Sigmoid colon (tissue), 7 donors: ENCODE results near the gene S100P. TPM values are rescaled to one million over a fixed set of nuclear protein-coding genes. Genes with fewer than 3 reads are reported as not detected.

Source experiments
- DNase-seq: peaks from one replicate; pipeline ENCODE4 v3.0.0-alpha.2; 2019
- H3K27ac ChIP-seq, 4 donors: fragments of 200-600 bp; sonication (generic); one replicate each; pipeline ENCODE4 v1.5.1; 2016 to 2019; ENCODE audit warnings: mild to moderate bottlenecking in 1 of 4
- H3K27me3 ChIP-seq, 3 donors: fragments of 200-600 bp; sonication (generic); one replicate each; pipeline ENCODE4 v1.5.1; 2019; ENCODE audit warnings: mild to moderate bottlenecking in 1 of 3
- H3K36me3 ChIP-seq, 4 donors: fragments of 200-600 bp; sonication (generic); one replicate each; pipeline ENCODE4 v1.5.1; 2016 to 2019
- H3K4me1 ChIP-seq, 4 donors: fragments of 200-600 bp; sonication (generic); one replicate each; pipeline ENCODE4 v1.5.1; 2017 to 2019
- H3K4me3 ChIP-seq, 4 donors: fragments of 200-600 bp; sonication (generic); one replicate each; pipeline ENCODE4 v1.5.1; 2017 to 2019; ENCODE audit warnings: mild to moderate bottlenecking in 2 of 4, moderate library complexity in 1 of 4
- H3K9me3 ChIP-seq, 4 donors: fragments of 200-600 bp in 3 of 4; sonication (generic) in 3 of 4; one replicate each; pipeline versions ENCODE4 v1.5.1 to v1.6.1; 2013 to 2019
- CTCF ChIP-seq, 4 experiments: fragments of 450-650 bp in 3 of 4; fragments of 200-600 bp in 1 of 4; IDR thresholded peaks; one replicate each; pipeline ENCODE4 v1.5.1; 2016 to 2019; ENCODE audit warnings: antibody characterized with exemption in 4 of 4, mild to moderate bottlenecking in 3 of 4, moderate library complexity in 2 of 4
- EP300 ChIP-seq, 4 donors: sonication (generic); formaldehyde crosslinking; IDR thresholded peaks; one replicate each; pipeline ENCODE4 v1.6.1; 2017; ENCODE audit warnings: antibody characterized with exemption in 4 of 4
- POLR2A ChIP-seq, 2 donors: fragments of 450-650 bp; IDR thresholded peaks; one replicate each; pipeline ENCODE4 v1.6.1; 2016; ENCODE audit warnings: antibody characterized with exemption in 2 of 2, mild to moderate bottlenecking in 2 of 2, moderate library complexity in 2 of 2
- POLR2AphosphoS5 ChIP-seq, 4 donors: sonication (generic); formaldehyde crosslinking; IDR thresholded peaks; one replicate each; pipeline ENCODE4 v1.6.1; 2017; ENCODE audit warnings: antibody characterized with exemption in 4 of 4
- WGBS, 2 donors: extraction: QIAGEN DNeasy Blood & Tissue Kit; methylation state at CpG; one replicate each; pipeline ENCODE4 v1.1.7; 2013; 5-methylcytosine and 5-hydroxymethylcytosine counted together
- intact Hi-C: fragments of 100-400 bp; cut with DNase I; formaldehyde crosslinking; loops from one replicate; pipeline ENCODE4 v1.15.1; 2023
- polyA plus RNA-seq, 3 donors: library from polyadenylated mRNA; stranded (reverse); fragments of 200-250 nt; gene quantifications; one replicate each; pipeline ENCODE4 v1.2.3, GENCODE V29; 2013
- total RNA-seq, 4 donors: library from RNA; depleted of rRNA; stranded (reverse); fragments of >200 nt; gene quantifications; one replicate each; pipeline ENCODE4 v1.1.0, GENCODE V29; 2016
- donor health status: healthy with polysubstance abuse.
- donor health status: Bipolar disorder and iron deficiency.
- donor health status: healthy.

The S100P gene
- total and polyA plus RNA-seq, 7 donors = 0.41 to 488 (median 253) TPM; not detected in 3

- no peak for DNase-seq
- Histone ChIP-seq H3K4me1 (peaks cover 0 to 34% (median 28%) of the 10 kb centered on the region in 4 donors), H3K9me3 (no peaks in the 10 kb centered on the region), H3K36me3 (no peaks in the 10 kb centered on the region), H3K4me3 (no peak overlapping the region), H3K27ac (no peak overlapping the region), H3K27me3 (no peaks in the 10 kb centered on the region)
- no peak for TF ChIP-seq POLR2AphosphoS5 (IDR thresholded peaks at IDR 0.05)
- no peak for TF ChIP-seq POLR2A (IDR thresholded peaks at IDR 0.05)
- TF ChIP-seq CTCF (IDR thresholded peaks at IDR 0.05) = no peak
- no peak for TF ChIP-seq EP300 (IDR thresholded peaks at IDR 0.05)
- WGBS, 2 donors = 54 to 80% methylated on average over 8 of the region's 8 CpGs
- intact Hi-C loops = loop anchor here (1.0 to 10.0 kb wide), 5 partner anchors 147 to 351 kb away; partner anchors contain the start of gene TADA2B
Measured at GRCh38 chr4:6719611-6720179, 26.0 kb downstream of the S100P start.

GRCh38 chr4:6720202-6720699 is 26.6 kb downstream of the S100P start:
- H3K9me3 ChIP-seq = no peaks in the 10 kb centered on the region
- no peak overlapping the region for H3K27ac ChIP-seq
- no peaks in the 10 kb centered on the region for H3K36me3 ChIP-seq
- H3K27me3 ChIP-seq = no peaks in the 10 kb centered on the region
- H3K4me3 ChIP-seq = no peak overlapping the region
- H3K4me1 ChIP-seq = peaks cover 0 to 32% (median 28%) of the 10 kb centered on the region in 4 donors
- 4% methylated on average over 14 of the region's 14 CpGs for WGBS, 2 donors
- peak; percentile 88 for DNase-seq
- intact Hi-C loops = loop anchor here (1.0 kb wide), 1 partner anchor 154 kb away; no protein-coding TSS in a partner anchor
- TF ChIP-seq EP300 (IDR thresholded peaks at IDR 0.05) (no peak), CTCF (IDR thresholded peaks at IDR 0.05) (peak; percentile 91 to 95 (median 92))

- TF ChIP-seq CTCF (IDR thresholded peaks at IDR 0.05) (no peak), EP300 (IDR thresholded peaks at IDR 0.05) (no peak), POLR2AphosphoS5 (IDR thresholded peaks at IDR 0.05) (no peak), POLR2A (IDR thresholded peaks at IDR 0.05) (no peak)
- no peaks in the 10 kb centered on the region for H3K36me3 ChIP-seq
- no peak overlapping the region for H3K4me3 ChIP-seq
- no peak overlapping the region for H3K27ac ChIP-seq
- intact Hi-C loops = no loop called here
- DNase-seq = no peak
- H3K4me1 ChIP-seq = peaks cover 0 to 27% (median 25%) of the 10 kb centered on the region in 4 donors
- H3K9me3 ChIP-seq = no peaks in the 10 kb centered on the region
- WGBS, 2 donors = 97 to 98% methylated on average over 10 of the region's 10 CpGs
- H3K27me3 ChIP-seq = no peaks in the 10 kb centered on the region
Measured at GRCh38 chr4:6721121-6721520, 27.4 kb downstream of the S100P start.

GRCh38 chr4:6722891-6723290 is 29.2 kb downstream of the S100P start:
- Histone ChIP-seq H3K36me3 (no peaks in the 10 kb centered on the region), H3K4me3 (no peak overlapping the region), H3K27ac (no peak overlapping the region), H3K9me3 (no peaks in the 10 kb centered on the region), H3K27me3 (no peaks in the 10 kb centered on the region), H3K4me1 (peaks cover 0 to 26% (median 17%) of the 10 kb centered on the region in 4 donors)
- 95 to 96% methylated on average over 12 of the region's 12 CpGs for WGBS, 2 donors
- intact Hi-C loops = no loop called here
- no peak for DNase-seq
- TF ChIP-seq EP300 (IDR thresholded peaks at IDR 0.05) = no peak
- TF ChIP-seq POLR2A (IDR thresholded peaks at IDR 0.05) = no peak
- no peak for TF ChIP-seq POLR2AphosphoS5 (IDR thresholded peaks at IDR 0.05)

GRCh38 chr4:6723851-6724250 is 30.2 kb downstream of the S100P start:
- intact Hi-C loops = no loop called here
- Histone ChIP-seq H3K36me3 (no peaks in the 10 kb centered on the region), H3K4me3 (no peak overlapping the region), H3K9me3 (no peaks in the 10 kb centered on the region), H3K27ac (no peak overlapping the region), H3K4me1 (peaks cover 0 to 26% (median 11%) of the 10 kb centered on the region in 4 donors), H3K27me3 (no peaks in the 10 kb centered on the region)
- DNase-seq = no peak
- no peak for TF ChIP-seq EP300 (IDR thresholded peaks at IDR 0.05)
- no peak for TF ChIP-seq POLR2AphosphoS5 (IDR thresholded peaks at IDR 0.05)
- TF ChIP-seq POLR2A (IDR thresholded peaks at IDR 0.05) = no peak
- no peak for TF ChIP-seq CTCF (IDR thresholded peaks at IDR 0.05)
- 95 to 96% methylated on average over 8 of the region's 8 CpGs for WGBS, 2 donors
